Gastroesophageal sphincter (tissue), 3 donors: Measurements from ENCODE around the gene PIK3R1.

ENCODE experiments used
- POLR2AphosphoS5 ChIP-seq: sonication (generic); formaldehyde crosslinking; IDR thresholded peaks from one replicate; pipeline ENCODE4 v1.6.1; 2017; ENCODE audit warnings: antibody characterized with exemption
- TF ChIP-seq, protein P1 (sequence below), 4 experiments: fragments of 200-600 bp in 2 of 4; fragments of 450-650 bp in 2 of 4; sonication (generic) in 1 of 4; IDR thresholded peaks; one replicate each; pipeline ENCODE4 v1.5.1; 2017 to 2019; ENCODE audit warnings: antibody characterized with exemption in 4 of 4, mild to moderate bottlenecking in 2 of 4, moderate library complexity in 2 of 4

GRCh38 chr5:68200288-68200687 is 15.3 kb upstream of the PIK3R1 start:
- TF ChIP-seq, protein P1, sequence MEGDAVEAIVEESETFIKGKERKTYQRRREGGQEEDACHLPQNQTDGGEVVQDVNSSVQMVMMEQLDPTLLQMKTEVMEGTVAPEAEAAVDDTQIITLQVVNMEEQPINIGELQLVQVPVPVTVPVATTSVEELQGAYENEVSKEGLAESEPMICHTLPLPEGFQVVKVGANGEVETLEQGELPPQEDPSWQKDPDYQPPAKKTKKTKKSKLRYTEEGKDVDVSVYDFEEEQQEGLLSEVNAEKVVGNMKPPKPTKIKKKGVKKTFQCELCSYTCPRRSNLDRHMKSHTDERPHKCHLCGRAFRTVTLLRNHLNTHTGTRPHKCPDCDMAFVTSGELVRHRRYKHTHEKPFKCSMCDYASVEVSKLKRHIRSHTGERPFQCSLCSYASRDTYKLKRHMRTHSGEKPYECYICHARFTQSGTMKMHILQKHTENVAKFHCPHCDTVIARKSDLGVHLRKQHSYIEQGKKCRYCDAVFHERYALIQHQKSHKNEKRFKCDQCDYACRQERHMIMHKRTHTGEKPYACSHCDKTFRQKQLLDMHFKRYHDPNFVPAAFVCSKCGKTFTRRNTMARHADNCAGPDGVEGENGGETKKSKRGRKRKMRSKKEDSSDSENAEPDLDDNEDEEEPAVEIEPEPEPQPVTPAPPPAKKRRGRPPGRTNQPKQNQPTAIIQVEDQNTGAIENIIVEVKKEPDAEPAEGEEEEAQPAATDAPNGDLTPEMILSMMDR (IDR thresholded peaks at IDR 0.05): no peak
- TF ChIP-seq POLR2AphosphoS5: no peak
